GM12878 (cell line): ENCODE measurements around the gene ANKRD30B.

Source experiments
- CTCF ChIP-seq, 3 experiments: IDR thresholded peaks in 2 of 3; conservative IDR thresholded peaks in 1 of 3; 2 replicates each; pipeline ENCODE4 v1.5.1; 2011; ENCODE audit warnings: low read depth in 3 of 3, low read length in 3 of 3, mild to moderate bottlenecking in 3 of 3, control low read depth in 2 of 3, moderate library complexity in 2 of 3, inconsistent platforms in 1 of 3, mixed read lengths in 1 of 3; ENCODE audit not compliant: control insufficient read depth in 2 of 3, insufficient read depth in 1 of 3; ENCODE audit errors: extremely low read depth in 1 of 3
- ELK1 ChIP-seq: IDR thresholded peaks from 2 replicates; pipeline ENCODE4 v1.6.1; 2012; ENCODE audit warnings: low read depth, low read length, improper control_type of control experiment
- HDAC2 ChIP-seq: fragments of 200-600 bp; sonication (generic); IDR thresholded peaks from 2 replicates; pipeline ENCODE4 v1.6.1; 2017
- JUND ChIP-seq: IDR thresholded peaks from 2 replicates; pipeline ENCODE4 v1.6.1; 2012; ENCODE audit warnings: low read depth, mild to moderate bottlenecking, low read length, improper control_type of control experiment, moderate library complexity
- PBX3 ChIP-seq: IDR thresholded peaks from 2 replicates; pipeline ENCODE4 v1.6.1; 2011; ENCODE audit warnings: mild to moderate bottlenecking, low read depth, low read length, moderate library complexity; ENCODE audit not compliant: insufficient replicate concordance
- YY1 ChIP-seq: IDR thresholded peaks from 2 replicates; pipeline ENCODE4 v1.6.1; 2011; ENCODE audit warnings: low read depth, mild to moderate bottlenecking, low read length

- no peak for TF ChIP-seq CTCF (IDR thresholded peaks at IDR 0.05 in 2 of 3, conservative IDR thresholded peaks at IDR 0.05 in 1 of 3; ENCODE audit: control insufficient read depth in 2 of 3, extremely low read depth in 1 of 3, insufficient read depth in 1 of 3, low read depth in 3 of 3, low read length in 3 of 3)
- TF ChIP-seq ELK1 = no peak
- no peak for TF ChIP-seq YY1
- no peak for TF ChIP-seq HDAC2
- TF ChIP-seq JUND = no peak
- TF ChIP-seq PBX3 = no peak
Measured at GRCh38 chr18:14748496-14748895, 524 bp downstream of the ANKRD30B start.
